GM23338 (cell line): ENCODE data around the gene KLF11. TPM values are rescaled to one million over a fixed set of nuclear protein-coding genes. Genes with fewer than 3 reads are reported as not detected.

Experiments
- ATAC-seq: fragments of 200-7000 bp; cut with Tn5 transposase; 3 replicates; pipeline ENCODE4 v1.9.1; 2020
- DNase-seq: peaks from one replicate; pipeline ENCODE4 v3.0.0-alpha.2; 2015; ENCODE audit warnings: low spot score
- H2AFZ ChIP-seq: fragments of 200-600 bp; sonication (generic); 2 replicates; pipeline ENCODE4 v1.8.0; 2016; ENCODE audit warnings: antibody characterized with exemption, mild to moderate bottlenecking, moderate library complexity
- H3F3A ChIP-seq: fragments of 200-600 bp; sonication (generic); replicated peaks from 2 replicates; pipeline ENCODE4 v1.8.0; 2017; ENCODE audit warnings: antibody characterized with exemption, mixed run types, low read depth
- H3K27ac ChIP-seq: fragments of 200-600 bp; sonication (generic); 2 replicates; pipeline ENCODE4 v1.6.1; 2016; ENCODE audit warnings: low read depth
- H3K27me3 ChIP-seq: fragments of 200-600 bp; sonication (generic); 2 replicates; pipeline ENCODE4 v1.8.0; 2016; ENCODE audit warnings: mild to moderate bottlenecking, mixed run types, moderate library complexity; ENCODE audit not compliant: insufficient read depth
- H3K36me3 ChIP-seq: fragments of 200-600 bp; sonication (generic); 2 replicates; pipeline ENCODE4 v1.8.0; 2016; ENCODE audit warnings: mild to moderate bottlenecking; ENCODE audit not compliant: insufficient read depth
- H3K4me1 ChIP-seq: fragments of 200-600 bp; sonication (generic); 2 replicates; pipeline ENCODE4 v1.8.0; 2016; ENCODE audit warnings: mild to moderate bottlenecking, moderate library complexity; ENCODE audit not compliant: insufficient read depth
- H3K4me2 ChIP-seq: fragments of 200-600 bp; sonication (generic); 2 replicates; pipeline ENCODE4 v1.7.1; 2017; ENCODE audit warnings: mixed run types
- H3K4me3 ChIP-seq: fragments of 200-600 bp; sonication (generic); 2 replicates; pipeline ENCODE4 v1.6.1; 2016; ENCODE audit warnings: mixed run types
- H3K79me2 ChIP-seq: fragments of 200-600 bp; sonication (generic); replicated peaks from 2 replicates; pipeline ENCODE4 v1.8.0; 2017; ENCODE audit warnings: mild to moderate bottlenecking; ENCODE audit not compliant: insufficient read depth
- H3K9me2 ChIP-seq: fragments of 200-600 bp; sonication (generic); 2 replicates; pipeline ENCODE4 v1.8.0; 2017; ENCODE audit not compliant: insufficient read depth
- H4K20me1 ChIP-seq: fragments of 200-600 bp; sonication (generic); replicated peaks from 2 replicates; pipeline ENCODE4 v1.8.0; 2017; ENCODE audit warnings: mild to moderate bottlenecking; ENCODE audit not compliant: insufficient read depth
- H3K27ac Mint-ChIP-seq: 2 replicates; pipeline ENCODE4 v1.8.0; 2020; ENCODE audit warnings: inconsistent platforms, mild to moderate bottlenecking, moderate library complexity, mixed read lengths
- H3K27me3 Mint-ChIP-seq: 3 replicates; pipeline ENCODE4 v1.8.0; 2022; ENCODE audit warnings: low read depth, mild to moderate bottlenecking, moderate library complexity, mixed read lengths, inconsistent platforms; ENCODE audit not compliant: insufficient read depth, poor library complexity
- H3K36me3 Mint-ChIP-seq: 3 replicates; pipeline ENCODE4 v1.8.0; 2021; ENCODE audit warnings: low read depth, mild to moderate bottlenecking, inconsistent platforms, moderate library complexity, mixed read lengths
- H3K4me1 Mint-ChIP-seq: 3 replicates; pipeline ENCODE4 v1.8.0; 2020; ENCODE audit warnings: mild to moderate bottlenecking, inconsistent platforms, mixed read lengths
- H3K4me3 Mint-ChIP-seq: 3 replicates; pipeline ENCODE4 v1.8.0; 2021; ENCODE audit warnings: moderate library complexity, mild to moderate bottlenecking, inconsistent platforms, mixed read lengths
- H3K9me3 Mint-ChIP-seq: 3 replicates; pipeline ENCODE4 v1.8.0; 2020; ENCODE audit warnings: moderate library complexity, mild to moderate bottlenecking, inconsistent platforms, mixed read lengths
- CREB1 ChIP-seq: fragments of 250-450 bp; sonication (Bioruptor Pico); IDR thresholded peaks from 2 replicates; pipeline ENCODE4 v1.5.0; 2020; ENCODE audit warnings: low read depth, mild to moderate bottlenecking, moderate library complexity
- CTCF ChIP-seq, 2 experiments: fragments of 200-600 bp in 1 of 2; sonication (generic) in 1 of 2; conservative IDR thresholded peaks; 2 replicates each; pipeline versions ENCODE4 v1.5.1 to v1.6.1; 2016 to 2017; ENCODE audit warnings: antibody characterized with exemption in 2 of 2, low read depth in 2 of 2, mild to moderate bottlenecking in 2 of 2, moderate library complexity in 1 of 2
- ETS1 ChIP-seq: IDR thresholded peaks from 2 replicates; pipeline ENCODE4 v1.6.1; 2016; ENCODE audit warnings: antibody characterized with exemption
- EZH2 ChIP-seq: fragments of 200-600 bp; sonication (generic); IDR thresholded peaks from one replicate; pipeline ENCODE4 v1.8.0; 2017; ENCODE audit warnings: antibody characterized with exemption, mild to moderate bottlenecking, low read depth; ENCODE audit not compliant: unreplicated experiment
- JUNB ChIP-seq: IDR thresholded peaks from one replicate; pipeline ENCODE4 v1.6.1; 2016; ENCODE audit warnings: antibody characterized with exemption; ENCODE audit not compliant: unreplicated experiment
- NANOG ChIP-seq: IDR thresholded peaks from 2 replicates; pipeline ENCODE4 v1.6.1; 2016; ENCODE audit warnings: antibody characterized with exemption, borderline replicate concordance
- REST ChIP-seq: IDR thresholded peaks from one replicate; pipeline ENCODE4 v1.6.1; 2018; ENCODE audit warnings: antibody characterized with exemption; ENCODE audit not compliant: unreplicated experiment
- ZNF114 ChIP-seq: fragments of 250-450 bp; sonication (Bioruptor Pico); IDR thresholded peaks from 2 replicates; pipeline ENCODE4 v1.5.0; 2020; ENCODE audit warnings: mild to moderate bottlenecking, moderate library complexity
- polyA plus RNA-seq: library from polyadenylated mRNA; unstranded; fragments of >200 nt; fragmentation: Nextera tagmentation; extraction: Ambion mirVana; gene quantifications from 2 replicates; pipeline ENCODE4 v1.2.1, GENCODE V29; 2016
- total RNA-seq: library from RNA; depleted of rRNA; stranded (reverse); fragments of >200 nt; shearing (Covaris generic); gene quantifications from 2 replicates; pipeline ENCODE4 v1.2.3, GENCODE V29; 2014

Gene KLF11
- total and polyA plus RNA-seq, 2 experiments from 2014 or later: 1.4 to 5.6 TPM

- Histone ChIP-seq H3K4me2 (no peak overlapping the region), H3F3A (0 out of 2 replicates have a peak, but pooled peaks cover 6% of the 10 kb centered on the region), H3K27me3 (peaks cover 40% of the 10 kb centered on the region), H3K27ac (no peak overlapping the region), H3K4me3 (no peak overlapping the region), H3K9me2 (no peaks in the 10 kb centered on the region), H4K20me1 (no peaks in the 10 kb centered on the region), H2AFZ (no peak overlapping the region), H3K36me3 (no peaks in the 10 kb centered on the region), H3K79me2 (no peaks in the 10 kb centered on the region), H3K4me1 (peaks cover 13% of the 10 kb centered on the region)
- Mint-ChIP-seq H3K27me3 (peaks cover 30% of the 10 kb centered on the region), H3K4me3 (no peak overlapping the region), H3K4me1 (peaks cover 36% of the 10 kb centered on the region), H3K36me3 (no peaks in the 10 kb centered on the region; the same call in 2 of the 3 replicates), H3K27ac (no peak overlapping the region; the same call in 1 of the 2 replicates), H3K9me3 (no peaks in the 10 kb centered on the region)
- no peak for ATAC-seq
- DNase-seq: no peak
- TF ChIP-seq ETS1: no peak
- TF ChIP-seq REST: no peak
- no peak for TF ChIP-seq CTCF (conservative IDR thresholded peaks at IDR 0.05; ENCODE audit: low read depth in 2 of 2)
- TF ChIP-seq EZH2: no peak
- TF ChIP-seq JUNB: no peak
- TF ChIP-seq NANOG: no peak
Observed at GRCh38 chr2:10076511-10076910, 33.2 kb downstream of the KLF11 start.

- Mint-ChIP-seq H3K27me3 (peaks cover 36% of the 10 kb centered on the region), H3K27ac (no peak overlapping the region)
Observed at GRCh38 chr2:10076988-10077527, 33.7 kb downstream of the KLF11 start.

More at GRCh38 chr2:10076988-10077527, 33.7 kb downstream of the KLF11 start:
- H3K4me1 Mint-ChIP-seq: peaks cover 36% of the 10 kb centered on the region
- H3K9me2 ChIP-seq: no peaks in the 10 kb centered on the region
- H3K4me1 ChIP-seq: peaks cover 13% of the 10 kb centered on the region
- no peaks in the 10 kb centered on the region; the same call in 2 of the 3 replicates for H3K36me3 Mint-ChIP-seq
- no peak overlapping the region for H3K27ac ChIP-seq
- no peak overlapping the region for H3K4me2 ChIP-seq
- H3K4me3 ChIP-seq: no peak overlapping the region
- H3K4me3 Mint-ChIP-seq: no peak overlapping the region; the same call in 2 of the 3 replicates
- no peaks in the 10 kb centered on the region for H3K79me2 ChIP-seq
- TF ChIP-seq ZNF114 (CRISPR knock-in tag) (no peak), ETS1 (no peak), CREB1 (no peak)
- no peaks in the 10 kb centered on the region for H3K9me3 Mint-ChIP-seq
- peaks cover 46% of the 10 kb centered on the region for H3K27me3 ChIP-seq
- no peaks in the 10 kb centered on the region for H4K20me1 ChIP-seq
- ATAC-seq (no peak), DNase-seq (no peak)
- 0 out of 2 replicates have a peak, but pooled peaks cover 6% of the 10 kb centered on the region for H3F3A ChIP-seq
- no peaks in the 10 kb centered on the region for H3K36me3 ChIP-seq
- no peak overlapping the region for H2AFZ ChIP-seq
